ENCODE measurements around the gene STAT5B. TPM values are rescaled to one million over a fixed set of nuclear protein-coding genes. Genes with fewer than 3 reads are reported as not detected.

STAT5B gene
- total and polyA plus RNA-seq, 2 of the 8 experiments (the other 6 are each of a cell fraction or from before 2014, with no cell fraction given), result 35.3 to 52.6 TPM

DNA sequence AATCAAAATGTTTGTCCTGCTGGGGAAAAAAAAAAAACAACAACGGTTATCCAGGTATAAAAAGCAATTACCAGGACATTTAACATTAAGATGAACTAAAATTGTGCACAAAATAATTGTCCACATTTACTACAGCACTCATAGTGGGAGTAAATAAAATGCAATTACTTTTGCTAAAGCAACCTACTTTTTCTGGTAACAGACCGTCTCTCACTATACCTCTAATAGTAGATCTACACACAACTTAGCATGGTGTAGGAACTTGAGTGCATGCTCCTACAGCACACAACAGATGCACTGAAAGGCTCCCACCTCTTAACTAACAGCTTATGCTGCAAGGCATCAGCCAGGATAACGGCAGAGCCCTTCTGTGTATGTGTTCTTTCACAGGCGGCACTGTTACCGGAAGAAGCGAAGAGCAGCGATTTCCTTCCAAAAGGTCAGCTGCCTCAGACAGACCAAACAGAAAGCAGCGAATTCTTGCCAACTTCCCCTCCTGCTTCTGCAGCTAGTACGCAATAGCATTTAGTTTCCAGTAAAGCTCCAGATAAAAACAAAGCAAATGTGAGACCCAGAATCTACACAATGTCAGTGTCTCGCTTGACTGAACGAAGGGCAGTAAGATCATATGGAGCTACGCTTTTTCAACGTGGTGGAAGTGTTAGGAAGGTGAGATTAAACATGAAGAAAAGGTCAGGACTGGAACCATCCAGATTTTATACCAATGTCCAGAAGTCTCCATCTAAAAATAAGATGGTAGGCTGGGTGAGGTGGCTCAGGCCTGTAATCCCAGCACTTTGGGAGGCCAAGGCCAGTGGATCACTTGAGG, 27.6 kb downstream of the STAT5B start (continued):
- TF ChIP-seq, protein P1, sequence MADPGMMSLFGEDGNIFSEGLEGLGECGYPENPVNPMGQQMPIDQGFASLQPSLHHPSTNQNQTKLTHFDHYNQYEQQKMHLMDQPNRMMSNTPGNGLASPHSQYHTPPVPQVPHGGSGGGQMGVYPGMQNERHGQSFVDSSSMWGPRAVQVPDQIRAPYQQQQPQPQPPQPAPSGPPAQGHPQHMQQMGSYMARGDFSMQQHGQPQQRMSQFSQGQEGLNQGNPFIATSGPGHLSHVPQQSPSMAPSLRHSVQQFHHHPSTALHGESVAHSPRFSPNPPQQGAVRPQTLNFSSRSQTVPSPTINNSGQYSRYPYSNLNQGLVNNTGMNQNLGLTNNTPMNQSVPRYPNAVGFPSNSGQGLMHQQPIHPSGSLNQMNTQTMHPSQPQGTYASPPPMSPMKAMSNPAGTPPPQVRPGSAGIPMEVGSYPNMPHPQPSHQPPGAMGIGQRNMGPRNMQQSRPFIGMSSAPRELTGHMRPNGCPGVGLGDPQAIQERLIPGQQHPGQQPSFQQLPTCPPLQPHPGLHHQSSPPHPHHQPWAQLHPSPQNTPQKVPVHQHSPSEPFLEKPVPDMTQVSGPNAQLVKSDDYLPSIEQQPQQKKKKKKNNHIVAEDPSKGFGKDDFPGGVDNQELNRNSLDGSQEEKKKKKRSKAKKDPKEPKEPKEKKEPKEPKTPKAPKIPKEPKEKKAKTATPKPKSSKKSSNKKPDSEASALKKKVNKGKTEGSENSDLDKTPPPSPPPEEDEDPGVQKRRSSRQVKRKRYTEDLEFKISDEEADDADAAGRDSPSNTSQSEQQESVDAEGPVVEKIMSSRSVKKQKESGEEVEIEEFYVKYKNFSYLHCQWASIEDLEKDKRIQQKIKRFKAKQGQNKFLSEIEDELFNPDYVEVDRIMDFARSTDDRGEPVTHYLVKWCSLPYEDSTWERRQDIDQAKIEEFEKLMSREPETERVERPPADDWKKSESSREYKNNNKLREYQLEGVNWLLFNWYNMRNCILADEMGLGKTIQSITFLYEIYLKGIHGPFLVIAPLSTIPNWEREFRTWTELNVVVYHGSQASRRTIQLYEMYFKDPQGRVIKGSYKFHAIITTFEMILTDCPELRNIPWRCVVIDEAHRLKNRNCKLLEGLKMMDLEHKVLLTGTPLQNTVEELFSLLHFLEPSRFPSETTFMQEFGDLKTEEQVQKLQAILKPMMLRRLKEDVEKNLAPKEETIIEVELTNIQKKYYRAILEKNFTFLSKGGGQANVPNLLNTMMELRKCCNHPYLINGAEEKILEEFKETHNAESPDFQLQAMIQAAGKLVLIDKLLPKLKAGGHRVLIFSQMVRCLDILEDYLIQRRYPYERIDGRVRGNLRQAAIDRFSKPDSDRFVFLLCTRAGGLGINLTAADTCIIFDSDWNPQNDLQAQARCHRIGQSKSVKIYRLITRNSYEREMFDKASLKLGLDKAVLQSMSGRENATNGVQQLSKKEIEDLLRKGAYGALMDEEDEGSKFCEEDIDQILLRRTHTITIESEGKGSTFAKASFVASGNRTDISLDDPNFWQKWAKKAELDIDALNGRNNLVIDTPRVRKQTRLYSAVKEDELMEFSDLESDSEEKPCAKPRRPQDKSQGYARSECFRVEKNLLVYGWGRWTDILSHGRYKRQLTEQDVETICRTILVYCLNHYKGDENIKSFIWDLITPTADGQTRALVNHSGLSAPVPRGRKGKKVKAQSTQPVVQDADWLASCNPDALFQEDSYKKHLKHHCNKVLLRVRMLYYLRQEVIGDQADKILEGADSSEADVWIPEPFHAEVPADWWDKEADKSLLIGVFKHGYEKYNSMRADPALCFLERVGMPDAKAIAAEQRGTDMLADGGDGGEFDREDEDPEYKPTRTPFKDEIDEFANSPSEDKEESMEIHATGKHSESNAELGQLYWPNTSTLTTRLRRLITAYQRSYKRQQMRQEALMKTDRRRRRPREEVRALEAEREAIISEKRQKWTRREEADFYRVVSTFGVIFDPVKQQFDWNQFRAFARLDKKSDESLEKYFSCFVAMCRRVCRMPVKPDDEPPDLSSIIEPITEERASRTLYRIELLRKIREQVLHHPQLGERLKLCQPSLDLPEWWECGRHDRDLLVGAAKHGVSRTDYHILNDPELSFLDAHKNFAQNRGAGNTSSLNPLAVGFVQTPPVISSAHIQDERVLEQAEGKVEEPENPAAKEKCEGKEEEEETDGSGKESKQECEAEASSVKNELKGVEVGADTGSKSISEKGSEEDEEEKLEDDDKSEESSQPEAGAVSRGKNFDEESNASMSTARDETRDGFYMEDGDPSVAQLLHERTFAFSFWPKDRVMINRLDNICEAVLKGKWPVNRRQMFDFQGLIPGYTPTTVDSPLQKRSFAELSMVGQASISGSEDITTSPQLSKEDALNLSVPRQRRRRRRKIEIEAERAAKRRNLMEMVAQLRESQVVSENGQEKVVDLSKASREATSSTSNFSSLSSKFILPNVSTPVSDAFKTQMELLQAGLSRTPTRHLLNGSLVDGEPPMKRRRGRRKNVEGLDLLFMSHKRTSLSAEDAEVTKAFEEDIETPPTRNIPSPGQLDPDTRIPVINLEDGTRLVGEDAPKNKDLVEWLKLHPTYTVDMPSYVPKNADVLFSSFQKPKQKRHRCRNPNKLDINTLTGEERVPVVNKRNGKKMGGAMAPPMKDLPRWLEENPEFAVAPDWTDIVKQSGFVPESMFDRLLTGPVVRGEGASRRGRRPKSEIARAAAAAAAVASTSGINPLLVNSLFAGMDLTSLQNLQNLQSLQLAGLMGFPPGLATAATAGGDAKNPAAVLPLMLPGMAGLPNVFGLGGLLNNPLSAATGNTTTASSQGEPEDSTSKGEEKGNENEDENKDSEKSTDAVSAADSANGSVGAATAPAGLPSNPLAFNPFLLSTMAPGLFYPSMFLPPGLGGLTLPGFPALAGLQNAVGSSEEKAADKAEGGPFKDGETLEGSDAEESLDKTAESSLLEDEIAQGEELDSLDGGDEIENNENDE (IDR thresholded peaks at IDR 0.05; ENCODE audit: insufficient replicate concordance, low read length), result no peak
- TF ChIP-seq SIX5 (IDR thresholded peaks at IDR 0.05; ENCODE audit: low read depth, low read length) (no peak), CHD2 (IDR thresholded peaks at IDR 0.05; ENCODE audit: low read length) (no peak), POLR2AphosphoS5 (IDR thresholded peaks at IDR 0.05; ENCODE audit: low read depth, low read length) (no peak), CEBPB (IDR thresholded peaks at IDR 0.05; ENCODE audit: low read depth, low read length) (no peak), SIN3A (conservative IDR thresholded peaks at IDR 0.05 in 1 of 2, IDR thresholded peaks at IDR 0.05 in 1 of 2; ENCODE audit: low read depth in 1 of 2, low read length in 2 of 2) (no peak)
- TF ChIP-seq, protein P2, sequence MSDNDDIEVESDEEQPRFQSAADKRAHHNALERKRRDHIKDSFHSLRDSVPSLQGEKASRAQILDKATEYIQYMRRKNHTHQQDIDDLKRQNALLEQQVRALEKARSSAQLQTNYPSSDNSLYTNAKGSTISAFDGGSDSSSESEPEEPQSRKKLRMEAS (IDR thresholded peaks at IDR 0.05), result no peak
- TF ChIP-seq, protein P3, sequence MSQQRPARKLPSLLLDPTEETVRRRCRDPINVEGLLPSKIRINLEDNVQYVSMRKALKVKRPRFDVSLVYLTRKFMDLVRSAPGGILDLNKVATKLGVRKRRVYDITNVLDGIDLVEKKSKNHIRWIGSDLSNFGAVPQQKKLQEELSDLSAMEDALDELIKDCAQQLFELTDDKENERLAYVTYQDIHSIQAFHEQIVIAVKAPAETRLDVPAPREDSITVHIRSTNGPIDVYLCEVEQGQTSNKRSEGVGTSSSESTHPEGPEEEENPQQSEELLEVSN (IDR thresholded peaks at IDR 0.05), result no peak

Measured in H1 (cell line).